Stimulated activated CD8-positive, alpha-beta memory T cell treated with anti-CD3 and anti-CD28 coated beads, Interleukin-4, amount 100 ng/mL, for 24 hours (primary cell): ENCODE results near the gene GALNT13.

ENCODE experiments used
- DNase-seq: peaks from one replicate; pipeline ENCODE4 v3.0.0-alpha.2; 2020; ENCODE audit warnings: low read depth

Gene GALNT13

DNA sequence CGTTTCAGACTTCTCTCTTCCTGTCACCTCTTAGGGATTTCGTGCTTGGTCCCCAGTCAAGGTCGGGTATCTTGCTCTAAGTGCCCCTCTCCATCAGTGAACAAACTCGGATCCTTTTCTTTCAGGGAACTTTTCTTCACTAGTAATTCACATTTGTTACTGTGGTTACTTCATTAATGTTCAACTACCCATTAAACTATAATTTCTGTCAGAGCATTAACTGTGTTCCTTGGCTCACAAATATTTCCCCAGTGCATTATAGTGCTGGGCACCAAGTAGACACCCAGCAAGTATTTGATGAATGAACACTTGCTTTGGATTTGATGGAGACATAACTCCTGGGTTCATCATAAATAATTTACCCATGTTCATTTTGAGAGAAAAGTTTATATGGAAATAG lies 617.1 kb downstream of the GALNT13 start:
- no peak for DNase-seq

DNA sequence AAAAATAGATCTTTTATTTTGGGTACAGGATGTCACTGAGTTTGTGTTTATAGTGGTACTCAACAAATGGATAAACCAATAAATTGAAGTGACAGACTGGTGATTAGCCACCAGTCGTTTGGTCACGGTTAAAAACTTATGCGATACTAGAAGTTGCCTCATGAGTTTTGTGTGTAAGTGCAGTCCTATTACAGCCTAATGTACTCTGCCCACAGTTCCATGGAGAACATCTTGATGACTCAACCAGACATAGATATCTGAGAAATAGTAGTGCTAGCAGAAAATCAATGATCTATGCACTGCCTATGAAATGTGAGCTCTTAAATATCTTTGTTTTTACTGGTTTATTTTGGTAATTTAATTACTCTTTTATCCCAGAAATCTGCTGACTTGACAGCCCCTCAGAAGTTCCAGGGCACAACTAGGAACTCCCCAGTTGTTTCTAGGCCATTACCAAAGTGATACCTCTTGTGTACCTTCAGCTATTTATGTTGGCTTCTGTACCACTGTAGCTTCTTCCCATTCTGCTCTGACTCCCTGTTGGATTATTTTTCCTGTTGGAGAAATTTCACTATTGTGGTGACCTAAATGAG lies 617.6 kb downstream of the GALNT13 start:
- DNase-seq: no peak

DNA sequence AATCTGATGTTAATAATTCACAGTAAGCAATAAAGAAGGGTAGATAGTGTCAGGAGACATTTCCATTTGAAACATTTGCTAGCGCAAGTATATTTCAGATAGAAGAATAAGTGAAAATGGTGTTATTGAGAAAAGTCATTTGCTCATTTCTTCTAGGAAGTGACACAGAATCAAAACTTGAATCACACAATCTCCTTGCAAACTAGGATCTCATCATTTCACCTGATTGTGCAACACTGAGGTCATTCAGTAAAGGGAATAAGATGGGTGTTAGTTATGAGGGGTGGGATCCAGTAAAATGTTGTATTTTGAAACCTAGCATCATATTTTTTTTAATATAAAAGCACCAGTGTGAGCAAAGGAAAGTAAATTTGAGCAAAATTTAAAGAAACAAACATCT lies 618.8 kb downstream of the GALNT13 start:
- DNase-seq: no peak

DNA sequence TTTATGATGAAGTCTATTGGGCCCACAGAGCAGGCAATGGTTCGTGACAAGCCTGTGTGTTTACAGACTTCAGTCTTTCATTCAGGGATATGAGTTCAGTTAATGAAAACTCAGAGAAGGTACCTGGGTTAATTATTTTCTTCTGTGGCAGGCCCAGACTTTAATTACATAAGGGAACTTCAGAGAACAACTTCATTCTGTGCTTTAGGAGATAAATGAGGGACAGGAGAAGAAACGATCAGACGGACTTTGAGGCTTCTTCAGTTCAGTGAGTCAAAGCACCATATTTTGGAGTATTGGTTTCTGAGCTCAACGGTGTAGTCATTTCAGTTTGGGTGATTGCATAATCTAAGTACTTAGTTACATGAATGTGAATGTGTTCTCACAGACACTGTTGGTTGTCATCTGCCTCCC lies 623.7 kb downstream of the GALNT13 start:
- no peak for DNase-seq

DNA sequence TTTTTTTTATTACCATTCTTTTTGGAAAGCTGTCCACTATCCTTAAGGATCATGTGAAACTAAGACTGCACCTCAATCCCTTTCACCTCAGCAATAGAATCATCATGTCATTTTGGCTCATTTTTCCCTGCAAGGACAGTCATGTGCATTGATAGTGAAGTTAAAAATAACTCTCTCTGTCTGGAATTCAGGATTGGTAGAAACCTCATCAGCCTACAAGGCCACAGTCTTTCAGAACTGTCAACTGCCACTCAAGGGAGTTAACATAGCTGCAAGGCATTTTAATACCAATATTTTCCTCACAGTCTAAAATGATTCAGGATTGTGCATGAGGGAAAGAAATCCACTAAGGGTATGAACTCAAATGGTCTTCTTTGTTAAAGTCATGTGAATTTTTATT lies 625.3 kb downstream of the GALNT13 start:
- DNase-seq: no peak
